ENCODE data around the gene AIMP2. TPM values are rescaled to one million over a fixed set of nuclear protein-coding genes. Genes with fewer than 3 reads are reported as not detected.

Gene AIMP2
- 91.4 to 98.8 TPM (median 93.8 TPM) in 5 replicates for total RNA-seq (2022; extraction: Qiagen RNA extraction)

GRCh38 chr7:6008668-6009611, at the start of gene AIMP2, which contains the start of gene PMS2:
Gene AIMP2, plus strand, starts transcription at chr7:6009272. Its CDS starts 92 bp downstream, at chr7:6009364.
Gene PMS2, minus strand, starts transcription at chr7:6009049. Its CDS starts 30 bp downstream, at chr7:6009019.

DNA sequence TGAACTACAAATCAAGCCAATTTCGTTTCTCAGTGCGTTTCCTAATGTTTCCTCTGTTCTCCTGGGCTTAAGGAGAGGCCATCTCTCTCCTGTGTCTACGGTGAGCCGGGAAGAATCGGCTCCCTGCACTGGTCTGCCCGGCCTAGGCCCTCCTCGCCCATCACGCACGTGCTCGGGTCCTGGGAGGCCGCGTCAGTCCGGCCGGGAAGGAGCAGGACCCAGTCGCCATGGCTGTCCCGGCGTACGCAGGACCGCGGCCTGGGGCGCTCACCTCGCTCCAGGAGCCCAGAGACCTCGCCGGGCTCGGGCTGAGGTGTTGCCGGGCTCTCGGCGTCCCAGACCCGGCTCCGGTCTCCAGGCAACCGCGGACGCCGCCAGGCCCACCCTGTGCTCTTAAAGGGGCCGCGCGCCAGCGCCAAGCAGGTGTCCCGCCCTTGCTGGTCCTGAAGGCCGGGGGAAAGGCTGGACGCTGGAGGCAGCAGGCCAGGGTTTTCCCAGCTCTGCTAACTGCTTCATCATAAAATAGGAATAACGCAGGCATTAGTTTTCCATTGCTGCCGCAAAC, 38.6 kb upstream of the AIMP2 start, which contains the start of gene RSPH10B:
Gene RSPH10B (minus strand): TSS at position 343 of the 565 bp plus-strand sequence. CDS start 3,573 bp downstream, outside the sequence.

DNA sequence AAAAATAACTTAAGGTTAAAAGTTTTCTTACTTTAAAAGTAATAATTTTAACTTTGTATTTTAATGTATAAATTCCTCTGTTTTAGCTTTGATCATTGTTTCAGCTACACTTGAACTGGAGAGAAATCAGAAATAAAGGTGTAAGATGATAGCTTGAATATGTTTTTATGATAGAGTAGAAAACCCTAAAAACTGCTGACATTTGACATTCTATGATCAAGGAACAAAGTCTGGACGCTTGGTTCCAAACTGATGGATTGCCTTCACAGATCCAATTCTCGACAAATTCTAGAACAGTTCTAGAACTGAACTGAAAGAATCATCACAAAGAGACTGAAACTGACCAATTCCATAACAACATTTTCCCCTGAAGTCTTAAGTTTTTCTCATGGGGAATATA, 21.9 kb downstream of the AIMP2 start, which contains the start of gene ANKRD61:
Gene ANKRD61 (plus strand): TSS at position 389 of the 400 bp plus-strand sequence. CDS start 0 bp downstream, at position 389.

Other genes starting within 250 kb of the AIMP2 start
- gene RNF216, start 227.6 kb upstream of the AIMP2 start, total RNA-seq (2022; extraction: Qiagen RNA extraction), result 23.3 to 27.9 TPM (median 25.8 TPM) in 5 replicates
- gene OCM, start 128.5 kb upstream of the AIMP2 start, total RNA-seq (2022; extraction: Qiagen RNA extraction), result not detected in 5 replicates
- 72.0 to 83.7 TPM (median 79.4 TPM) in 5 replicates for gene CCZ1, start 110.5 kb upstream of the AIMP2 start, total RNA-seq (2022; extraction: Qiagen RNA extraction)
- 0.04 to 0.12 TPM (median 0.10 TPM) in 3 of 5 replicates, not detected in the others for gene RSPH10B, start 38.6 kb upstream of the AIMP2 start, total RNA-seq (2022; extraction: Qiagen RNA extraction)
- 10.0 to 16.1 TPM (median 12.2 TPM) in 5 replicates for gene PMS2, start 223 bp upstream of the AIMP2 start, total RNA-seq (2022; extraction: Qiagen RNA extraction)
- 0.54 to 0.78 TPM (median 0.62 TPM) in 5 replicates for gene ANKRD61, start 22.1 kb downstream of the AIMP2 start, total RNA-seq (2022; extraction: Qiagen RNA extraction)
- 66.0 to 79.9 TPM (median 76.1 TPM) in 5 replicates for gene EIF2AK1, start 49.9 kb downstream of the AIMP2 start, total RNA-seq (2022; extraction: Qiagen RNA extraction)
- 6.4 to 8.7 TPM (median 7.9 TPM) in 5 replicates for gene USP42, start 95.7 kb downstream of the AIMP2 start, total RNA-seq (2022; extraction: Qiagen RNA extraction)